ENCODE measurements around the gene ZNF146. TPM values are rescaled to one million over a fixed set of nuclear protein-coding genes. Genes with fewer than 3 reads are reported as not detected.

The ZNF146 gene
- total RNA-seq, 2 donors from 2014 or later, result 46.9 to 83.6 TPM

DNA sequence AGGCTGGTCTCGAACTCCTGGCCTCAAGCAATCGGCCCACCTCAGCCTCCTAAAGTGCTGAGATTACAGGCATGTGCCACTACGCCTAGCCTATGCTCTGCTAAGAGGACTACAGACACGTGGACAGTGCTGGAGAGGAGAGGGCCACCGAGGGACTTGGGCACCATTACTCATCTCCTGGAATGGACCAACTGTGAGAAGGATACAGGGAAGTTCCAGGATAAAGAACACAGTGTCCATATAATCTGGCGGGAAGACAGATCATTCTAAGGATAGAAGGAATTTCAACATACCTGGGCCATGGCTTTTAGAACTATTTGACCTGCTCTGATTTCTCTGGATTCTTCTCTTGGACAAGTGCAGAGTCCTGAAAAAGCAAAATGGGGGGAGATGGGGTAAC lies 13.2 kb upstream of the ZNF146 start:
- Histone ChIP-seq H3K36me3 (no peaks in the 10 kb centered on the region), H3K27me3 (replicated peaks; ENCODE audit: insufficient read depth) (no peaks in the 10 kb centered on the region), H3K27ac (no peak overlapping the region), H3K4me1 (replicated peaks) (no peaks in the 10 kb centered on the region), H3K4me3 (no peak overlapping the region), H3K9me3 (no peaks in the 10 kb centered on the region)
- intact Hi-C loops (cut with DNase I), result no loop called here
- TF ChIP-seq CTCF (IDR thresholded peaks at IDR 0.05), result no peak
- no peak for TF ChIP-seq POLR2A (IDR thresholded peaks at IDR 0.05)
- no peak for TF ChIP-seq POLR2AphosphoS5 (IDR thresholded peaks at IDR 0.05)
- no peak for DNase-seq (ENCODE audit: low spot score)
- 89% methylated on average over 6 of the region's 6 CpGs for WGBS

DNA sequence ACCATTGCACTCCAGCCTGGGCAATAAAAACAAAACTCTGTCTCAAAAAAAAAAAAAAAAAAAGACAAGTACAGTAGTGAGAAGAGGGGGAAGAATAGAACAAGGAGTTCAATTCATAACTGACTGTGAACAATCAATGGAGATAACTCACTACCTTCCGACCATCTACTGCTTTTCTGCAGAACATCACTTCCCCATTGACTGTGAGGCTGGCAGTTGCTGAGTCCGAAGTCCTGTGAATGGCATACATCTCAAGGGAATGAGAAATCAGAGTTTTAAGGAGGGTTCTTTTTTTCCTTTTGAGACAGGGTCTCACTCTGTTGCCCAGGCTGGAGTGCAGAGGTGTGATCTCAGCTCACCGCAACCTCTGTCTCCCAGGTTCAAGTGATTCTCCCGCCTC lies 11.6 kb upstream of the ZNF146 start:
- DNase-seq (ENCODE audit: low spot score), result no peak
- WGBS, result 92% methylated on average over 4 of the region's 4 CpGs
- Histone ChIP-seq H3K36me3 (no peaks in the 10 kb centered on the region), H3K27ac (no peak overlapping the region), H3K9me3 (no peaks in the 10 kb centered on the region), H3K27me3 (replicated peaks; ENCODE audit: insufficient read depth) (no peaks in the 10 kb centered on the region), H3K4me3 (no peak overlapping the region), H3K4me1 (replicated peaks) (no peaks in the 10 kb centered on the region)
- TF ChIP-seq POLR2AphosphoS5 (IDR thresholded peaks at IDR 0.05) (no peak), POLR2A (IDR thresholded peaks at IDR 0.05) (no peak), CTCF (IDR thresholded peaks at IDR 0.05) (no peak)
- intact Hi-C loops (cut with DNase I), result no loop called here

- Histone ChIP-seq H3K9me3 (no peaks in the 10 kb centered on the region), H3K27ac (no peak overlapping the region), H3K36me3 (no peaks in the 10 kb centered on the region), H3K27me3 (replicated peaks; ENCODE audit: insufficient read depth) (no peaks in the 10 kb centered on the region), H3K4me1 (replicated peaks) (no peaks in the 10 kb centered on the region), H3K4me3 (no peak overlapping the region)
- TF ChIP-seq POLR2AphosphoS5 (IDR thresholded peaks at IDR 0.05) (no peak), POLR2A (IDR thresholded peaks at IDR 0.05) (no peak), CTCF (IDR thresholded peaks at IDR 0.05) (no peak)
- DNase-seq (ENCODE audit: low spot score), result no peak
- intact Hi-C loops (cut with DNase I), result no loop called here
- 91% methylated on average over 3 of the region's 3 CpGs for WGBS
Observed at GRCh38 chr19:36207605-36208252, 7.2 kb upstream of the ZNF146 start.

- no peak overlapping the region for H3K4me3 ChIP-seq
- H3K36me3 ChIP-seq, result no peaks in the 10 kb centered on the region
- TF ChIP-seq POLR2A (IDR thresholded peaks at IDR 0.05), result no peak
- no peak for TF ChIP-seq CTCF (IDR thresholded peaks at IDR 0.05)
- no peak for TF ChIP-seq POLR2AphosphoS5 (IDR thresholded peaks at IDR 0.05)
- WGBS, result 98% methylated on average over 7 of the region's 7 CpGs
- no peak for DNase-seq (ENCODE audit: low spot score)
- intact Hi-C loops (cut with DNase I), result no loop called here
- no peaks in the 10 kb centered on the region for H3K27me3 ChIP-seq (replicated peaks; ENCODE audit: insufficient read depth)
- H3K9me3 ChIP-seq, result no peaks in the 10 kb centered on the region
- H3K27ac ChIP-seq, result no peak overlapping the region
- H3K4me1 ChIP-seq (replicated peaks), result no peaks in the 10 kb centered on the region
Observed at GRCh38 chr19:36209372-36209771, 5.5 kb upstream of the ZNF146 start.

GRCh38 chr19:36210497-36210896 lies 4.4 kb upstream of the ZNF146 start:
- Histone ChIP-seq H3K36me3 (no peaks in the 10 kb centered on the region), H3K4me3 (no peak overlapping the region), H3K9me3 (no peaks in the 10 kb centered on the region), H3K27ac (no peak overlapping the region), H3K27me3 (replicated peaks; ENCODE audit: insufficient read depth) (no peaks in the 10 kb centered on the region), H3K4me1 (replicated peaks) (no peaks in the 10 kb centered on the region)
- intact Hi-C loops (cut with DNase I), result loop anchor here (10.0 kb wide), 1 partner anchor 466 kb away; the partner anchor contains the start of genes IGFLR1, LIN37, PSENEN and U2AF1L4
- 93% methylated on average over 8 of the region's 8 CpGs for WGBS
- no peak for DNase-seq (ENCODE audit: low spot score)
- TF ChIP-seq POLR2A (IDR thresholded peaks at IDR 0.05) (no peak), POLR2AphosphoS5 (IDR thresholded peaks at IDR 0.05) (no peak), CTCF (IDR thresholded peaks at IDR 0.05) (no peak)

Data from prostate gland (tissue), 2 donors.